GM12892 (cell line): ENCODE results near the gene SULT4A1.

Experiments
- POLR2A ChIP-seq: IDR thresholded peaks from 2 replicates; pipeline ENCODE4 v1.6.1; 2011; ENCODE audit warnings: low read depth, low read length, control low read depth
- POLR2AphosphoS5 ChIP-seq: IDR thresholded peaks from 2 replicates; pipeline ENCODE4 v1.6.1; 2011; ENCODE audit warnings: low read depth, low read length, control low read depth

DNA sequence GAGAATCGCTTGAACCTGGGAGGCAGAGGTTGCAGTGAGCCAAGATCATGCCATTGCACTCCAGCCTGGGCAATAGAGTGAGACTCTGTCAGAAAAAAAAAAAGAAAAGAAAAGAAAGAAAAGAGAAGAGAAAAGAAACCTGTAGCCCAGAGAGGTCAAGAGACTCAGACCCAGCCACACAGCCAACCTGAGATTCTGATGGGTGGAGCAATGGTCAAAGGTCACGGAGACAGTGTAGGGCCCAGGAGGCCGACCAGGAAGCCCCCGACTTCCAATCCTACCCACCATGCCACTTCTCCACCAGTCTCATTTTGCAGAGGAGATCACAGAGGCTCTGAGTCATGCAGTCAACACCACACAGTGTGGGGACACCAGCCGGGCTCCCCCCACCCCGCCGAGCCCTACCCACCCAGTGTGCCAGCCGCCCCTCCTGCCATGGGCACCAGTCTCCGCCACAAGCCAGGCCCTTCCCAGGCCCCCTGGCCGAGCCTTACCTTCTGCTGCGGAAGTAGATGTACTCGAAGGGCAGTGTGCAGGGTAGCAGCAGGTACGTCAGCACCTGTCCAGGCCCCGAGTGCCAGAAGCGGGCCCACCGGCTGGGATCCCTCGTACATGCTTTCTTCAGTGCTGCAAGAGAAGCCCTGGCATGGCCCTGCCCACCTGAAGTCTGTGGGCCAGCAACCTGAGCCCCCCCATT, 21.6 kb upstream of the SULT4A1 start:
- no peak for TF ChIP-seq POLR2AphosphoS5
- no peak for TF ChIP-seq POLR2A
